ENCODE measurements around the gene FAM219B. TPM values are rescaled to one million over a fixed set of nuclear protein-coding genes. Genes with fewer than 3 reads are reported as not detected.
"Not testable (repeated sequence)": the region's sequence is repeated elsewhere in the genome, so short reads cannot be mapped to it uniquely, and the experiment has no call there.

Gene FAM219B
- total RNA-seq, 4 donors from 2014 or later, result 28.2 to 32.9 (median 31.2) TPM

- H3K27me3 ChIP-seq, result peaks cover 13 to 19% (median 13%) of the 10 kb centered on the region in 3 donors
- no peak overlapping the region for H3K4me3 ChIP-seq
- no peak overlapping the region for H3K27ac ChIP-seq
- no peak for TF ChIP-seq POLR2A (IDR thresholded peaks at IDR 0.05)
- TF ChIP-seq, protein P1, sequence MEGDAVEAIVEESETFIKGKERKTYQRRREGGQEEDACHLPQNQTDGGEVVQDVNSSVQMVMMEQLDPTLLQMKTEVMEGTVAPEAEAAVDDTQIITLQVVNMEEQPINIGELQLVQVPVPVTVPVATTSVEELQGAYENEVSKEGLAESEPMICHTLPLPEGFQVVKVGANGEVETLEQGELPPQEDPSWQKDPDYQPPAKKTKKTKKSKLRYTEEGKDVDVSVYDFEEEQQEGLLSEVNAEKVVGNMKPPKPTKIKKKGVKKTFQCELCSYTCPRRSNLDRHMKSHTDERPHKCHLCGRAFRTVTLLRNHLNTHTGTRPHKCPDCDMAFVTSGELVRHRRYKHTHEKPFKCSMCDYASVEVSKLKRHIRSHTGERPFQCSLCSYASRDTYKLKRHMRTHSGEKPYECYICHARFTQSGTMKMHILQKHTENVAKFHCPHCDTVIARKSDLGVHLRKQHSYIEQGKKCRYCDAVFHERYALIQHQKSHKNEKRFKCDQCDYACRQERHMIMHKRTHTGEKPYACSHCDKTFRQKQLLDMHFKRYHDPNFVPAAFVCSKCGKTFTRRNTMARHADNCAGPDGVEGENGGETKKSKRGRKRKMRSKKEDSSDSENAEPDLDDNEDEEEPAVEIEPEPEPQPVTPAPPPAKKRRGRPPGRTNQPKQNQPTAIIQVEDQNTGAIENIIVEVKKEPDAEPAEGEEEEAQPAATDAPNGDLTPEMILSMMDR (IDR thresholded peaks at IDR 0.05 in 4 of 5, conservative IDR thresholded peaks at IDR 0.05 in 1 of 5), result no peak
- peaks cover 3 to 4% of the 10 kb centered on the region in 2 donors for H3K4me1 ChIP-seq
- DNase-seq, result no peak
- in situ Hi-C loops (cut with MboI; ENCODE audit: low sequenced_read_pairs in 4 of 4), result loop anchor here in 1 of 4 donors (5.0 kb wide), 1 partner anchor 179 kb away; no protein-coding TSS in a partner anchor
- ATAC-seq, result no peak
- H3K9me3 ChIP-seq, result no peaks in the 10 kb centered on the region
- intact Hi-C loops (cut with DNase I; ENCODE audit: low total_unique reads), result loop anchor here (2.0 kb wide), 1 partner anchor 108 kb away; the partner anchor contains the start of gene ULK3
- H3K36me3 ChIP-seq, result no peaks in the 10 kb centered on the region
Measured at GRCh38 chr15:74951006-74951405, 44.4 kb upstream of the FAM219B start.

DNA sequence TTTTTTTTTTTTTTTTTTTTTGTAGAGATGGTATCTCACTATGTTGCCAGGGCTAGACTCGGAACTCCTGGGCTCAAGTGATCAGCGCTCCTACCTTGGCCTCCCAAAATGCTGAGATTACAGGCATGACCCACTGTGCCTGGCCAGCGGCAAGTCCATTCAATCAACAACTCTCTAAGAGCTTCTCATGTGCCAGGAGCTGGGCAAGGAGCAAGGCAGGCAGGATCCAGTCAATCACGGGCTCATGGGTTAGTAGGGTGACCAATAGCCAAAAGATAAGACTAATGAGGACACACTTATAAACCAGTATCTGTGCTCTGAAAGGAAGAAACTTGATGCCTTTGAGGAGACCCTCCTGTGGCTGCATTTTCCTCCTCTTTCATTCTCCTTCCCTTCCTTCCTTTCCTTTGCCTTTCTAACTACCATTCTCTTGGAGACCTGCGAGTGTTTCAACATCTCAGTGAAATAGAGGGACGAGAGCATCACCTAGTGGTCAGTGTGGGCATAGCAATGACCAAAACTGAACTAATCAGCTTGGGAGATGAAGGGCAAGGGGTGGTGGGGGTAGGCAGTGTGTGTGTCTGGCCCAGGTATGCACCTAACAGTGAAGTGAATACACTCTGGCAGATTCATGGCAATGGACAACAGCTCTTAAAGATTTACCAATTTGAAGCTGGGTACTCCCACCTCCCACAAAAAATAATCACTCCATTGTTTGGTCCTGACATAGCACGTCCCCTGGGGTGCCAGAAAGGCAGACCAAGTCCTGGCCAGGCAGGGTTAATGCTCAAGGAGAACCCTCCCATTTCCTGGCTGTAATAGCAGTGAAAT, 43.6 kb upstream of the FAM219B start:
- intact Hi-C loops (cut with DNase I; ENCODE audit: low total_unique reads), result loop anchor here (1.0 to 2.0 kb wide), 2 partner anchors 107 to 179 kb away; partner anchors contain the start of gene ULK3

DNA sequence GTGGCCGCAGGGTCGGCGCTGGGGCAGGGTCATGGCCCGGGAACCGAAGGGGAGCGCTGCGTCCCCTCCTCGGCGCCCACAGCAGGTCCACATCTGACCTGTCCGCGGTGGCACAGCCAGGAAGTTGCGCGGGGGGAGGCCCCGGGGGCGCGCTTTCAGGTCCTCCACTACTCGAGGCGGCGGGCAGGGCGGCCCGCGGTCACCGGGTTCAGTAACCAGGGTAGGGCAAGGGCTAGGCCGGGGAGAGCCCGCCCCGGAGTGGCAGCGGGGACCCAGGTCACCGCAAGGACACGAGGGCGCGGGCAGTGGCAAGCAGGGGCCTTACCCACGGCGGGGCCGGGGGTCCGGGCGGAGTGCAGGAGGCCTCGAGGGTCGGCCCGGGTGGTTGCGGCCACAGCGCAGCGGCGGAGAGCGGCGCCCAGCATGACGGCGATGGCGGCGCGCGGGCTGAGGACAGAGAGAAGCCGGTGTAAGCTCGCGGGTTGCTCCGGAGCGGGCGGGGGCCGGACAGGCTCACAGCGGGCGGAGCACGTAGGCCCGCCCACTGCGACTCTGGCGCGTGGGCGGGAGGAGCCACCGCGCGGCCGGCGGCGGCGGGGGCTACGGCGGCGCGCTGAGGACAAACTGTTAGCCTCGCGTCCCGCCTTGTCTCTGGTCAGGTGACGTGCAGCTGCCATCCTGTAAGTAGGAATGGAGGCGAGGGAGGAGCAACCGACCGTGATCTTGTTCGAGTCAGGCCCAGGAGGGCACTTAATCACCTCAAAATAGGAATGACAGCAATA, 31.1 kb upstream of the FAM219B start, which contains the start of gene COX5A:
TSS of gene COX5A (minus strand) at position 484 of the 782 bp plus-strand sequence. CDS start at position 425, 59 bp downstream.
- H3K4me1 ChIP-seq, result peaks cover 32 to 35% of the 10 kb centered on the region in 2 donors
- H3K27ac ChIP-seq, result peak within 1 kb of the TSS; percentile 96 to 100 (median 96)
- H3K4me3 ChIP-seq, result peak within 1 kb of the TSS; percentile 74 to 93 (median 90)
- DNase-seq (peak; percentile 92 to 96), ATAC-seq (peak; percentile 94 to 95)
- H3K9me3 ChIP-seq, result no peaks in the 10 kb centered on the region
- in situ Hi-C loops (cut with MboI; ENCODE audit: low sequenced_read_pairs in 4 of 4), result loop anchor here in 3 of 4 donors (25.0 kb wide), 1 partner anchor 300 kb away; no protein-coding TSS in a partner anchor
- no peaks in the 10 kb centered on the region for H3K36me3 ChIP-seq
- TF ChIP-seq, protein P1 (IDR thresholded peaks at IDR 0.05 in 4 of 5, conservative IDR thresholded peaks at IDR 0.05 in 1 of 5), result peak in 1 of 5 experiments; percentile 17
- TF ChIP-seq POLR2A (IDR thresholded peaks at IDR 0.05), result peak; percentile 91 to 93
- no peaks in the 10 kb centered on the region for H3K27me3 ChIP-seq
- intact Hi-C loops (cut with DNase I; ENCODE audit: low total_unique reads), result loop anchor here (1.0 to 5.0 kb wide), 5 partner anchors 19 to 520 kb away; partner anchors contain the start of genes CSK, FAM219B and RPP25

More for the DNA sequence above, 43.6 kb upstream of the FAM219B start:
- in situ Hi-C loops (cut with MboI; ENCODE audit: low sequenced_read_pairs in 4 of 4), result loop anchor here in 1 of 4 donors (5.0 kb wide), 1 partner anchor 178 kb away; no protein-coding TSS in a partner anchor
- Histone ChIP-seq H3K4me1 (no peaks in the 10 kb centered on the region), H3K4me3 (no peak overlapping the region), H3K27ac (no peak overlapping the region), H3K9me3 (no peaks in the 10 kb centered on the region), H3K27me3 (peaks cover 5 to 12% (median 6%) of the 10 kb centered on the region in 3 donors), H3K36me3 (no peaks in the 10 kb centered on the region)
- DNase-seq, result peak; percentile 36 to 64
- no peak for TF ChIP-seq POLR2A (IDR thresholded peaks at IDR 0.05)
- TF ChIP-seq, protein P1 (IDR thresholded peaks at IDR 0.05 in 4 of 5, conservative IDR thresholded peaks at IDR 0.05 in 1 of 5), result peak; percentile 95 to 99 (median 97)
- peak; percentile 90 to 92 for ATAC-seq

DNA sequence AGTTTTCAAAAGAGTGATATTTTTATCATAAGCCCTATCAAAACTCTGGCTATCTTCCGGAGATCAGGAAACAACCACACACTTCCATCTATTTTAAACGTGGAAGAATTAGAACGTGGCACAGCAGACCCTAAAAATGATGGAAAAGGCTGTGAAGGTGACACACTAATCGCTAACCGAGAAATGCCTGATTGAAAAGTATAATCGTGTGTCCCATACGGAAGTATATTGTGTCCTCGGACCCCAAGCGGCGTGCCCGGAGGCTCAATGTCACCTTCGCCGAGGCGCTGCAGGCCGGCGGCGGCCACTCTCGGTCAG, 30.6 kb upstream of the FAM219B start:
- Histone ChIP-seq H3K36me3 (no peaks in the 10 kb centered on the region), H3K27ac (peak overlapping the region; percentile 96 to 100 (median 96)), H3K4me1 (peaks cover 32 to 35% of the 10 kb centered on the region in 2 donors), H3K27me3 (no peaks in the 10 kb centered on the region), H3K4me3 (peak overlapping the region; percentile 74 to 93 (median 90)), H3K9me3 (no peaks in the 10 kb centered on the region)
- ATAC-seq, result no peak
- TF ChIP-seq POLR2A (IDR thresholded peaks at IDR 0.05), result no peak
- TF ChIP-seq, protein P1 (IDR thresholded peaks at IDR 0.05 in 4 of 5, conservative IDR thresholded peaks at IDR 0.05 in 1 of 5), result no peak
- in situ Hi-C loops (cut with MboI; ENCODE audit: low sequenced_read_pairs in 4 of 4), result loop anchor here in 3 of 4 donors (25.0 kb wide), 1 partner anchor 300 kb away; no protein-coding TSS in a partner anchor
- DNase-seq, result no peak
- intact Hi-C loops (cut with DNase I; ENCODE audit: low total_unique reads), result loop anchor here (5.0 kb wide), 2 partner anchors 155 to 520 kb away; partner anchors contain the start of gene CSK

DNA sequence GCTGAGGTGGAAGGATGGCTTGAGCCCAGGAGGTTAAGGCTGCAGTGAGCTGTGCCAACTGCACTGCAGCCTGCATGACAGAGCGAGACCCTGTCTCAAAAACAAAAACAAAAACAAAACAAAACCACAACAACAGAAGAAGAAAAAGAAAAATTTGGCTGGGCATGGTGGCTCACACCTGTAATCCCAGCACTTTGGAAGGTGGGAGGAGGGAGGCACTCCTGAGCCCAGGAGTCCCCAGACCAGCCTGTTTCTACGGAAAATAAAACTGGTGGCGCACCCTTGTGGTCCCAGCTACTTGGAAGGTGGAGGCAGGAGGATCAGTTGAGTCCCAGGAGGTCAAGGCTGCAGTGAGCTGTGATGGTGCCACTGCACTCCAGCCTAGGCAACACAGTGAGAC, 28.5 kb upstream of the FAM219B start:
- H3K9me3 ChIP-seq, H3K36me3 ChIP-seq, H3K27me3 ChIP-seq, ATAC-seq, H3K4me3 ChIP-seq, DNase-seq: not testable (repeated sequence)
- in situ Hi-C loops (cut with MboI; ENCODE audit: low sequenced_read_pairs in 4 of 4) (loop anchor here in 3 of 4 donors (25.0 kb wide), 1 partner anchor 298 kb away; no protein-coding TSS in a partner anchor), intact Hi-C loops (cut with DNase I; ENCODE audit: low total_unique reads) (loop anchor here (5.0 kb wide), 2 partner anchors 153 to 522 kb away; partner anchors contain the start of gene CSK)
- peaks cover 32 to 35% of the 10 kb centered on the region in 2 donors for H3K4me1 ChIP-seq
- H3K27ac ChIP-seq, result peak overlapping the region; percentile 96 to 100 (median 96)

Measured in gastrocnemius medialis (tissue), 4 donors.